Epithelial cell of esophagus (primary cell): ENCODE results near the gene SLC13A2.

Experiments
- DNase-seq: peaks from one replicate; pipeline ENCODE4 v3.0.0; 2010; ENCODE audit warnings: low read depth
- H3K4me3 ChIP-seq: 2 replicates; pipeline ENCODE4 v1.5.1; 2011; ENCODE audit warnings: mild to moderate bottlenecking, low read length, control low read depth
- TF ChIP-seq, protein P1 (sequence below): IDR thresholded peaks from 2 replicates; pipeline ENCODE4 v1.5.1; 2011; ENCODE audit warnings: low read depth, mild to moderate bottlenecking, low read length, control low read depth, inconsistent platforms; ENCODE audit not compliant: insufficient read depth; ENCODE audit errors: missing control alignments

SLC13A2 gene

GRCh38 chr17:28532050-28532960, 58.9 kb downstream of the SLC13A2 start:
- DNase-seq, result no peak
- TF ChIP-seq, protein P1, sequence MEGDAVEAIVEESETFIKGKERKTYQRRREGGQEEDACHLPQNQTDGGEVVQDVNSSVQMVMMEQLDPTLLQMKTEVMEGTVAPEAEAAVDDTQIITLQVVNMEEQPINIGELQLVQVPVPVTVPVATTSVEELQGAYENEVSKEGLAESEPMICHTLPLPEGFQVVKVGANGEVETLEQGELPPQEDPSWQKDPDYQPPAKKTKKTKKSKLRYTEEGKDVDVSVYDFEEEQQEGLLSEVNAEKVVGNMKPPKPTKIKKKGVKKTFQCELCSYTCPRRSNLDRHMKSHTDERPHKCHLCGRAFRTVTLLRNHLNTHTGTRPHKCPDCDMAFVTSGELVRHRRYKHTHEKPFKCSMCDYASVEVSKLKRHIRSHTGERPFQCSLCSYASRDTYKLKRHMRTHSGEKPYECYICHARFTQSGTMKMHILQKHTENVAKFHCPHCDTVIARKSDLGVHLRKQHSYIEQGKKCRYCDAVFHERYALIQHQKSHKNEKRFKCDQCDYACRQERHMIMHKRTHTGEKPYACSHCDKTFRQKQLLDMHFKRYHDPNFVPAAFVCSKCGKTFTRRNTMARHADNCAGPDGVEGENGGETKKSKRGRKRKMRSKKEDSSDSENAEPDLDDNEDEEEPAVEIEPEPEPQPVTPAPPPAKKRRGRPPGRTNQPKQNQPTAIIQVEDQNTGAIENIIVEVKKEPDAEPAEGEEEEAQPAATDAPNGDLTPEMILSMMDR, result no peak
- H3K4me3 ChIP-seq, result no peak overlapping the region

DNA sequence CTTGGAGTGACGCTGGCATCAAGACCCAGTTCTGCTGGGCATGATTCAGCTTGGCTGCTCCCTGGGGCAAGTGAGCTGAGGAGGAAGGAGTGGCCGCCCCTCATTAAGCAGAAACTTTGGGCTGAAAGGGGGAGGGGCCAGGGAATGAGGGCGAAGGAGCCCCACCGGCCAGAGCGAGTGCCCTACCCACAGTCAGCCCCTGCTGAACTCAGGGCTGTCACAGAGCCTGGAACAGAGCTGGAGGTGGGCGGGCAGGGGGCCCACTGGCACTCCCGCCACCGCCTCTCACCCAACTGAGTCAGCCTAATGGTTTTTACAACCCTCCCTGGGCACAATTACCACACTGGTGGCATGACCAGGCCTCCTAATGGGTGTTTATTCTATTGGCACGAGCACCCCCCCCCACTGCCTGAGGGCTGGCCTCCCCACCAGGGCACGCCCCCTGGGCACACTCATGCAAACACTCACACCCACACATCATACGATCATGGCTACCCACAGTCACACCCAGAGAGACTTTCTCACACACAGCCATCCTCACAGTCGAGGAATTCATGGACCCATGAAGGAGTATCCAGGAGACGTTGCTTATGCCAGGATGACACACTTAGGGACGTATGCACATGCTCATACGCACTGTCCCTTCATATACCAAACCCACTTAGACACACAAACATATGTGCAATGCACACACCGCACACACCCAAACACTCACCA, 59.8 kb downstream of the SLC13A2 start:
- TF ChIP-seq, protein P1, result no peak
- no peak overlapping the region for H3K4me3 ChIP-seq
- peak; percentile 78 for DNase-seq

DNA sequence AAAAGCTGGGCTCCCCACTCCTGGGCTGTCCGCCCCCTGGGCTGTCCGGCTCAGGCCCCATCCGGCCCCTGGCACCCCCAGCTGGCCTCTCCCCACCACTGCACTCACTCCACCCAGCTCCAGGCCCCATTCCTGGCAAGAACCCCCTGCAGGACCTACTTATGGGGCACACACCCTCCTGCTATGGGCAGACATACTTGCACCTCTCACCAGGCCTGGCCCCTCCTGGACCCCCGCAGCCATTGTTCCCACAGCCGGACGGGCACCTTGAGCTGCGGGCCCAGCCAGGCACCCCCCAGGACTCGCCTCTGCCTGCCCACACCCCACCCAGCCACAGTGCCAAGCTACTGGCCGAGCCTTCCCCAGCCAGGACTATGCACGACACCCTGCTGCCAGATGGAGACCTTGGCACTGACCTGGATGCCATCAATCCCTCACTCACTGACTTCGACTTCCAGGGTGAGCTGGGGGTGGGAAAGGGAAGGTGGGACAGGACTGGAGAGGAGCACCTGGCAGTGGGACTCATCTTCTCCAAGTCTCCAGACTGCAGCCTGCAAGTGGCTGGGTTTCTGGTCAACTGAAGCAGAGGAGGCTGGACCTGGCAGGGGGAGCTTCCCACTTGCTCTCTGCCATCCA, 61.4 kb downstream of the SLC13A2 start:
- DNase-seq, result no peak
- no peak overlapping the region for H3K4me3 ChIP-seq
- TF ChIP-seq, protein P1, result no peak

- TF ChIP-seq, protein P1, result no peak
- no peak overlapping the region for H3K4me3 ChIP-seq
- DNase-seq, result no peak
Measured at GRCh38 chr17:28536532-28537218, 63.2 kb downstream of the SLC13A2 start.

DNA sequence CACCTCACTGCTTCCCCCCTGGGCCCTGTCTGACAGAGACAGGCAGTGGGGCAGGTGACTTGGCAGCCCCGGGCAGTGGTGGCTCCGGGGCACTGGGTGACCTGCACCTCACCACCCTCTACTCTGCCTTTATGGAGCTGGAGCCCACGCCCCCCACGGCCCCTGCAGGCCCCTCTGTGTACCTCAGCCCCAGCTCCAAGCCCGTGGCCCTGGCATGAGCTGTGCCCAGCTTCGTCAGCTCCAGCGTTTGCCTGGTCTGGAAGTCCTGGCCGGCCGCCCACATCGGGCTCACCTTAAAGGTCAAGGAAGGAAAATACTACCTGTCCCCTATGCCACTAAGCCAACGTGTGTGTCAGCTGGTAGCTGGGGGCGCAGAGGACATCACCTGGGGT, 63.8 kb downstream of the SLC13A2 start:
- no peak overlapping the region for H3K4me3 ChIP-seq
- DNase-seq, result no peak
- TF ChIP-seq, protein P1, result no peak

GRCh38 chr17:28538296-28538895, 65.0 kb downstream of the SLC13A2 start:
- TF ChIP-seq, protein P1, result no peak

More at GRCh38 chr17:28538296-28538895, 65.0 kb downstream of the SLC13A2 start:
- no peak overlapping the region for H3K4me3 ChIP-seq
- DNase-seq, result no peak
